ENCODE data around the gene ABCG5.

Gene ABCG5

GRCh38 chr2:43845181-43845580, 6.5 kb upstream of the ABCG5 start:
- TF ChIP-seq POLR2AphosphoS5 (IDR thresholded peaks at IDR 0.05; ENCODE audit: low read depth): no peak
- no peak for TF ChIP-seq REST (IDR thresholded peaks at IDR 0.05; ENCODE audit: insufficient replicate concordance, low read depth)
- TF ChIP-seq GABPA (IDR thresholded peaks at IDR 0.05; ENCODE audit: low read depth): no peak
- TF ChIP-seq, protein P1, sequence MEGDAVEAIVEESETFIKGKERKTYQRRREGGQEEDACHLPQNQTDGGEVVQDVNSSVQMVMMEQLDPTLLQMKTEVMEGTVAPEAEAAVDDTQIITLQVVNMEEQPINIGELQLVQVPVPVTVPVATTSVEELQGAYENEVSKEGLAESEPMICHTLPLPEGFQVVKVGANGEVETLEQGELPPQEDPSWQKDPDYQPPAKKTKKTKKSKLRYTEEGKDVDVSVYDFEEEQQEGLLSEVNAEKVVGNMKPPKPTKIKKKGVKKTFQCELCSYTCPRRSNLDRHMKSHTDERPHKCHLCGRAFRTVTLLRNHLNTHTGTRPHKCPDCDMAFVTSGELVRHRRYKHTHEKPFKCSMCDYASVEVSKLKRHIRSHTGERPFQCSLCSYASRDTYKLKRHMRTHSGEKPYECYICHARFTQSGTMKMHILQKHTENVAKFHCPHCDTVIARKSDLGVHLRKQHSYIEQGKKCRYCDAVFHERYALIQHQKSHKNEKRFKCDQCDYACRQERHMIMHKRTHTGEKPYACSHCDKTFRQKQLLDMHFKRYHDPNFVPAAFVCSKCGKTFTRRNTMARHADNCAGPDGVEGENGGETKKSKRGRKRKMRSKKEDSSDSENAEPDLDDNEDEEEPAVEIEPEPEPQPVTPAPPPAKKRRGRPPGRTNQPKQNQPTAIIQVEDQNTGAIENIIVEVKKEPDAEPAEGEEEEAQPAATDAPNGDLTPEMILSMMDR (IDR thresholded peaks at IDR 0.05; ENCODE audit: insufficient read depth, low read length): no peak
- TF ChIP-seq SPI1 (IDR thresholded peaks at IDR 0.05; ENCODE audit: borderline replicate concordance, low read depth): no peak
- no peak overlapping the region for H3K27ac ChIP-seq (replicated peaks)
- no peaks in the 10 kb centered on the region for H3K27me3 ChIP-seq (ENCODE audit: insufficient read depth, poor library complexity, severe bottlenecking)
- no peak overlapping the region for H3K4me3 ChIP-seq (replicated peaks; ENCODE audit: insufficient read depth, low read length)
- no peak for DNase-seq (ENCODE audit: low read depth in 1 of 2, low spot score in 1 of 2)

- Histone ChIP-seq H3K27me3 (ENCODE audit: insufficient read depth, poor library complexity, severe bottlenecking) (no peaks in the 10 kb centered on the region), H3K4me3 (replicated peaks; ENCODE audit: insufficient read depth, low read length) (no peak overlapping the region), H3K27ac (replicated peaks) (no peak overlapping the region)
- TF ChIP-seq POLR2AphosphoS5 (IDR thresholded peaks at IDR 0.05; ENCODE audit: low read depth) (no peak), SPI1 (IDR thresholded peaks at IDR 0.05; ENCODE audit: borderline replicate concordance, low read depth) (no peak), GABPA (IDR thresholded peaks at IDR 0.05; ENCODE audit: low read depth) (no peak), REST (IDR thresholded peaks at IDR 0.05; ENCODE audit: insufficient replicate concordance, low read depth) (no peak)
- TF ChIP-seq, protein P1 (IDR thresholded peaks at IDR 0.05; ENCODE audit: insufficient read depth, low read length): no peak
- no peak for DNase-seq (ENCODE audit: low read depth in 1 of 2, low spot score in 1 of 2)
Measured at GRCh38 chr2:43842866-43843226, 4.2 kb upstream of the ABCG5 start.

DNA sequence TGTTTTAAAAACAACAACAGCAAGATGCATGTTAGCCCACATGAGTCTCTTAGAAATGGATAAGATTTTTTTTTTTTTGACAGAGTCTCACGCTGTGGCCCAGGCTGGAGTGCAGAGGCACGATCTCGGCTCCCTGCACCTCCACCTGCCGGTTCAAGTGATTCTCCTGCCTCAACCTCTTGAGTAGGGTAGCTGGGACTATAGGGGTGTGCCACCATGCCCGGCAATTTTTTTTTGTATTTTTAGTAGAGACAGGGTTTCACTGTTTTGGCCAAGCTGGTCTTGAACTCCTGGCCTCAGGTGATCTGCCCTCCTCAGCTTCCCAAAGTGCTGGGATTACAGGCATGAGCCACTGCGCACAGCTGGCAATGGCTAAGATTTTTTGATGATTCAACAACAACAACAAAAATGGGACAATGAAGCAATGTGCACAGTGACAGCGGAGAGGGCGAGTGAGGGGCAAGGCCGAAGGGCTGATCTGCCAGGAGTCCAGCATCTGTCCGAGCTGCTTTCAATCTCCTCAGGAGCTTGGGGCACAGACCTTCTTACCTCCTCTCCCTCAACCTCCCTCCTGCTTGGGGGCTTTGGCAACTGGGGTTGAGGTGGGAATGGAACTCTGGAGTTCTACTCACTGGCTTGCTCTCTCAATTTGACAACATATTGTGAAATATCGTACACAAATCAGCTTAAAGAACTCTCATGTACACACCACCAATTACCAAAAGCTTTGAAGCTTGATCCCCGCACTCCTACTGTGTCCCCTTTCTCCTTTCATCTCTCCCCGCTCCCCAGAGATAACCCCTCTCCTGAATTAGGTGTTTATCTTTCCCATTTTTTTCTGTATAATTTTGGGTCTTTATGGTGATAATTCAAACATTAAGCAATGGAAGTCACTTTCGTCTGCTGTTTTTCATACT, 3.6 kb upstream of the ABCG5 start:
- Histone ChIP-seq H3K27me3 (ENCODE audit: insufficient read depth, poor library complexity, severe bottlenecking) (no peaks in the 10 kb centered on the region), H3K4me3 (replicated peaks; ENCODE audit: insufficient read depth, low read length) (no peak overlapping the region), H3K27ac (replicated peaks) (no peak overlapping the region)
- TF ChIP-seq, protein P1 (IDR thresholded peaks at IDR 0.05; ENCODE audit: insufficient read depth, low read length): no peak
- TF ChIP-seq REST (IDR thresholded peaks at IDR 0.05; ENCODE audit: insufficient replicate concordance, low read depth): no peak
- TF ChIP-seq SPI1 (IDR thresholded peaks at IDR 0.05; ENCODE audit: borderline replicate concordance, low read depth): no peak
- TF ChIP-seq GABPA (IDR thresholded peaks at IDR 0.05; ENCODE audit: low read depth): no peak
- TF ChIP-seq POLR2AphosphoS5 (IDR thresholded peaks at IDR 0.05; ENCODE audit: low read depth): no peak
- no peak for DNase-seq (ENCODE audit: low read depth in 1 of 2, low spot score in 1 of 2)

Measured in HL-60 (cell line).